ENCODE results near the gene MAN2C1. TPM values are rescaled to one million over a fixed set of nuclear protein-coding genes. Genes with fewer than 3 reads are reported as not detected.

Gene MAN2C1
- total RNA-seq, 1 donor from 2014 or later: 192 TPM

Other genes starting within 250 kb of the MAN2C1 start
- 7.0 and 12.4 TPM in 2 replicates for gene C15orf39, start 166.7 kb downstream of the MAN2C1 start, total RNA-seq
- not detected in 2 replicates for gene GOLGA6C, start 110.3 kb downstream of the MAN2C1 start, total RNA-seq
- not detected in 2 replicates for gene GOLGA6D, start 85.8 kb downstream of the MAN2C1 start, total RNA-seq
- 74.2 and 84.6 TPM in 2 replicates for gene COMMD4, start 32.5 kb downstream of the MAN2C1 start, total RNA-seq
- 21.7 and 35.6 TPM in 2 replicates for gene NEIL1, start 21.6 kb downstream of the MAN2C1 start, total RNA-seq
- 32.0 and 40.8 TPM in 2 replicates for gene SIN3A, start 83.1 kb upstream of the MAN2C1 start, total RNA-seq
- 17.7 and 25.5 TPM in 2 replicates for gene PTPN9, start 210.7 kb upstream of the MAN2C1 start, total RNA-seq

All from dermis blood vessel endothelial cell (primary cell).